GM21737 (cell line): ENCODE results near the gene OR1F1.
"Not testable (repeated sequence)": the region's sequence is repeated elsewhere in the genome, so short reads cannot be mapped to it uniquely, and the experiment has no call there.

ENCODE experiments used
- ATAC-seq: cut with Tn5 transposase; IDR thresholded peaks from one replicate; pipeline ENCODE4 v1.9.1; 2021; ENCODE audit warnings: mild to moderate bottlenecking, moderate library complexity; ENCODE audit not compliant: unreplicated experiment

OR1F1 gene

GRCh38 chr16:3197694-3198333 lies 9.8 kb downstream of the OR1F1 start:
- ATAC-seq, result not testable (repeated sequence)

GRCh38 chr16:3198334-3199072 lies 10.5 kb downstream of the OR1F1 start:
- no peak for ATAC-seq

- no peak for ATAC-seq
Measured at GRCh38 chr16:3202903-3203539, 15.0 kb downstream of the OR1F1 start.

GRCh38 chr16:3205939-3206338 lies 17.9 kb downstream of the OR1F1 start:
- not testable (repeated sequence) for ATAC-seq

GRCh38 chr16:3207086-3207953 lies 19.3 kb downstream of the OR1F1 start:
- no peak for ATAC-seq

GRCh38 chr16:3212006-3212405 lies 24.0 kb downstream of the OR1F1 start:
- no peak for ATAC-seq

GRCh38 chr16:3212567-3212966 lies 24.6 kb downstream of the OR1F1 start:
- ATAC-seq, result no peak

- ATAC-seq, result no peak
Measured at GRCh38 chr16:3214904-3215600, 27.0 kb downstream of the OR1F1 start.

- ATAC-seq, result no peak
Measured at GRCh38 chr16:3215601-3216262, 27.7 kb downstream of the OR1F1 start.

- ATAC-seq, result no peak
Measured at GRCh38 chr16:3216263-3216640, 28.2 kb downstream of the OR1F1 start.

GRCh38 chr16:3220839-3221238 lies 32.8 kb downstream of the OR1F1 start:
- ATAC-seq, result no peak

GRCh38 chr16:3223913-3224515 lies 36.0 kb downstream of the OR1F1 start:
- ATAC-seq, result no peak

GRCh38 chr16:3234543-3234856 lies 46.5 kb downstream of the OR1F1 start:
- ATAC-seq, result no peak

GRCh38 chr16:3234857-3235561 lies 47.0 kb downstream of the OR1F1 start, which contains the start of gene ZNF200:
ZNF200 (minus strand) TSS chr16:3235158; CDS start chr16:3233755, 1,403 bp downstream.
- peak; percentile 92 for ATAC-seq

GRCh38 chr16:3235856-3236669 lies 48.1 kb downstream of the OR1F1 start:
- ATAC-seq, result no peak

GRCh38 chr16:3241761-3242160 lies 53.8 kb downstream of the OR1F1 start:
- no peak for ATAC-seq

- no peak for ATAC-seq
Measured at GRCh38 chr16:3242709-3243108, 54.7 kb downstream of the OR1F1 start.

GRCh38 chr16:3243882-3244281 lies 55.9 kb downstream of the OR1F1 start:
- no peak for ATAC-seq
